GM19023 (cell line): ENCODE results near the gene CCDC169.
"Not testable (repeated sequence)": the region's sequence is repeated elsewhere in the genome, so short reads cannot be mapped to it uniquely, and the experiment has no call there.

Source experiments
- ATAC-seq: cut with Tn5 transposase; IDR thresholded peaks from one replicate; pipeline ENCODE4 v1.9.1; 2021; ENCODE audit warnings: mild to moderate bottlenecking, moderate library complexity; ENCODE audit not compliant: unreplicated experiment

The CCDC169 gene

DNA sequence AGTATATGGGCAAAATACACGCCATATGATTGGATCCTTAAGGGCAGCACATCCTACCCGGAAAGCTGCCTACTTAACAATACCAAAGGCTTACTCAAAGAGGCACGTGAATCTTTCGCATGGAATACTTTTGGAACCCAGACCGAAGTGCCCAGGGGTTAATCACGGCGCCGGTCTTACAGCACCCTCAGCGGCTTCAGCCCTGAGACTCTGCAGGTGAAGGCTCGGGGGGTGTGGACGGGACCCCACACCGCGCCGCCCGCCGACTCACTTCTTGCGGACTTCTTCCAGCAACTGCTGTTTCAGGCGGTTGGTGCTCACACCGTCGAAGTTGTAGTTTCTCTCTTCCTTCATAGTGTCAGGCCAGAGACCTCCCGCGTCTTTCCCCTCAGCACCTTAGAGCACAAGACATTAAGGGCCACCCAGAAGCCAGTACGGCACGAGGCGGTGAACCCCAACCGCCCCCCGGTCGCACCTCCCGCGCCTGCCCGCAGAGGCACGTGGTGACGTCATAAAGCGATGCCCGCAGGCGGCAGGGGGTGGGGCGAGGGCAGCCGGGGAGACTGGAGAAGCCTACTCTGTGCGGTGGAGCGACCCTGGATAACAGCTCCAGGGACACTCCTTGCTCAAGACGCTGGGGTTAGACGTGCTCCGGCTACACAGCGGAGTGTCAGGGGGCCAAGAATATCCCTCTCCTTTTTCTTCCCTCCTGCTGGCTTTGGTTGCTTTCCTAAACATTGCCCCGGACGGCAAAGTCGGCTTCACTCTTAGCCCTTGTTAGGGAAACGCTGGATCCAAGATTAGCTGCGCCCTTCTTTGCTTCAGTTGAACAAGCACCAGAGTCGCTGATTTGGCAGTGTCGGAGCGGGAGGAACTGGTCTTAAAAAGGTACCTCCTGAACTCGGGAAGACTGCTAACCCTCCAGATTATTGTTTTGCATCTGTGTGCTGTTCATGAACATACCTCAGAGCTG is at the start of gene CCDC169:
Gene CCDC169, minus strand, starts transcription at position 449 of the 973 bp plus-strand sequence. Its CDS starts 95 bp downstream, at position 354.
- ATAC-seq, result peak; percentile 75

GRCh38 chr13:36346222-36347083 is 48.8 kb upstream of the CCDC169 start, which contains the start of gene SPART:
TSS of gene SPART (minus strand) at chr13:36346394. CDS start at chr13:36335830, 10,564 bp downstream.
- ATAC-seq, result peak; percentile 95

DNA sequence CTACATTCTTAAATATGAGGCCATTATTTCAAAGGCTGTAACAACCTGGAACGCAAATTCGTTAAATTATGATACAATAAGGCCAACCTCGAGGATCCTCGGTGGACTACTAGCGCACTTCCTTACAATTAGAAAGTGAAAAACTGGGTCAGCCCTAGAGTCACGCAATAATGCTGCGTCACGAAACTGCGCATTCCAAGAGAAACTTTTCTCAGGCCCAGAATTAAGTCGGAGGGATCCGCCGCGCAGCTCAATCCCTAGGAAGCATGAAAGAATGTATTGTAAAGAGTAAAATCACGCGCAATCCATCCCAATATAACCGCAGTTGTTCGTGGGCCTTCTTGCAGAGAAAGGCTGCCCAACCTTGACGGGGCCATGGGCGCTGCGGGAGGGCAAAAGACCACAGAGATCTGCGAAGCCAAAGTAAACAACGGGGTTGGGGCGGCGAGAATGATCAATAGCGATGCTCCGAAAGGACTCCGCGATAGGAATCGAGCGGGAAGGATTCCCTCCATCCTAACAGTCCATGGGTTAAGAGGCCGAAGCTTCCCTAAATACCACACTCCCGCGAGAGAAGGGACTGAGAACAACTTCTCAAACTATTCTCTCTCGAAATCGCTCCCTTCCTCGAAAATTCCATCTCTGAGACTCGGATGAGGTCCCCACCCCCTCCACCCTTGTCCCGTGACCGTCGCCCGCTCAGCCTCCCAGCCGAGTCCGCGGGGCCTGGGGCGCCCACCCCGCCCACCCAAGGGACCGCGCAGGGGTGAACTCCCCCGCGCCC is 48.0 kb upstream of the CCDC169 start:
- ATAC-seq, result no peak

DNA sequence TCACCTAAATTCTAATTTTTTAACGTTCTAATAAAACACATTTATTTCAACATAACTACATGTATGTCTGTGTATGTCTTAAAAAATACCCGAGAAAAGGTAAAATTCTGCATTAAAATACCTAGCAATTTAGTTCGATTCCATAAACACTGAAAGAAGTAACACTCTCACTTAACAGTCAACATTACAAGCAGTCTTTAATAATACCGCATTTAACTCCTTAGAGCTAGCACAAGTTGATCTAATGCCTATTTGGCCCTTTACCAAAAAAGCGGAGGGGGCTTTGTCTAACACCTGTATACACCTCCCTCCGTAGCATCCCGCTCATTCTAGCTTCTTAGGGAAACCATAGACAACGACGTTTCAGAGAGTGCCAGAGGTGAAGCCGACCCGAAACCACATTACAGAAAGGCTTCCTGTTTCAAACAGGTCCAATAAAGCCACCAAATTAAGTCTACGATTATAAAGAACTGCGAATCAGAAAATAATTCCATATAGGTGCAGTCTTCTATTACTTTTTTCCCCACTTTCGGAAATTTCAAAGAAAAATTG is 47.3 kb upstream of the CCDC169 start:
- ATAC-seq, result no peak

- no peak for ATAC-seq
Measured at GRCh38 chr13:36344173-36344572, 46.6 kb upstream of the CCDC169 start.

DNA sequence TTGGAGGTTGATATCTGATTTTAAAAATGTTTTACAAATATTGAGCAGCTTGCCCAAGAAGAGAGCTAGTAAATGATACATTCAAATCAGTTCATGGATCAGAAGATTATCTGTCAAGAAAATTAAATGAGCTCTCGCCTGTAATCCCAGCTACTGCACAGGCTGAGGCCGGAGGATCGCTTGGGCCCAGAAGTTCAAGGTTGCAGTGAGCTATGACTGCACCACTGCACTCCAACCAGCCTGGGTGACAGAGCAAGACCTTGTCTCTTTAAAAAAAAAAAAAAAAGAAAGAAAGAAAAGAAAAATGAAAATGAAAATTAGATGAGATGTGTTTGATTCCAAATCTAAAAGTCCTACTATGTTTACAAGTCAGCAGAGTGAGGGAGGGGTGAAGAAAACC is 46.2 kb upstream of the CCDC169 start:
- no peak for ATAC-seq

DNA sequence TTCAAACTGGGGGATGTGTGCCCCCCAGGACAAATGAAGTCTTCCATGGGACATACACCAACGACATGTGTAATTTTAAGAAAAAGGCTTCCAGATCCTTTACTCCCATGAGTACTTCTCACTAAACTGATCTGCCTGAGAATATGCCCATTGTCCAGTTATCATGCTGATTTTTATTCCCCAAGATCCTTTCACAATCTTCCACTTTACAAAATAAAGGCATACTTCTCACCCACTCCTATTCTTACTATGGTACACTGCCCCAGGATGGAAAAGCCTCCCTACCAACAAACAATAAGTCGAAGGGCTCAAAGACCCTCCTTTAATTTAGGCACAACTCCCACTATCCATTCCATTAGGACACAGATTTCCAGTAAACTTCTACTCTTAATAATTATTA is 45.1 kb upstream of the CCDC169 start:
- no peak for ATAC-seq

- no peak for ATAC-seq
Measured at GRCh38 chr13:36341718-36342117, 44.1 kb upstream of the CCDC169 start.

GRCh38 chr13:36339600-36340155 is 42.1 kb upstream of the CCDC169 start:
- ATAC-seq, result no peak

DNA sequence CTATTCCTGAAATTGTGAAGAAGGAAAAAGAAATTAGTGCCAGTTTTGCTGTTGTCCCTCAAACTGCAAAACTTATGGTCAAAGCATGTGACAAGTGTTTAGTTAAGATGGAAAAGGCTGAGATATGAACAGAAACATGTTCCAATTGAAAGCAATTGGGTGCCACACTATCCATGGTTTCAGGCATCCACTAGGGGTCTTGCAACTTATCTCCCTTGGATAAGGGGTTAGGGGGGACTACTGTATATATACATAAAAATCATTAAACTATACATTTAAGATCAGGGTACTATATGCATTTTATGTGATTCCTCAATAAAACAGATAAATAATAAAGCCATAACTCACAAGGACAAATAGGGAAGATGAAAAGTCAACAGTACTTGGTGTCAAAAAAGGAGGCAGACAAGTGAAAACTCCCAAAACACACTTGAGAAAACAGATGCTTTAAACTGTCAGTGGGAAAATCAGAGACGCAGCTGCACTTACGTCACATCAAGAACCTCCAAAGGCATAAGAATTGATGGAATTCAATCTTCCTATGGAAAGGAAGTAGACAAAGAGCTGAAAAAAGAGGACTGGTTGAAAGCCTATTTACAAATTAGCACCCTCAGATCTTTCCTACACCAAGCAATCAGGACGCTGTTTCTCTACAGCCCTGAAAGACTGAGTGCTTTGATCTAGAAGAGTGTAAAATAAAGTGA is 40.5 kb upstream of the CCDC169 start:
- ATAC-seq, result no peak

- no peak for ATAC-seq
Measured at GRCh38 chr13:36332986-36333385, 35.4 kb upstream of the CCDC169 start.

DNA sequence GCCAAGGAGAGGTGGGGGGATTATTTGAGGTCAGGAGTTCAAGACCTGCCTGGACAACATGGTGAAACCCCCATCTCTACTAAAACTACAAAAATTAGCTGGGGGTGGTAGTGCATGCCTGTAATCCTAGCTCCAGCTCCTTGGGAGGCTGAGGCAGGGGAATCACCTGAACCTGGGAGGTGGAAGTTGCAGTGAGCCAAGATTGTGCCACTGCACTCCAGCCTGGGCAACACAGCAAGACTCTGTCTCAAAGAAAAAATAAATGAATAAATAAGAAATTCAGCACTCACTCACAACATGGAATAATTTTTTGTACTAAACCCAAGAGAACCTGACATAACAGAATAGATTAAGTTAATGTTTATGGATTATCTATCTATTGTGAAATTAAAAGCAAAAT is 34.6 kb upstream of the CCDC169 start:
- not testable (repeated sequence) for ATAC-seq

DNA sequence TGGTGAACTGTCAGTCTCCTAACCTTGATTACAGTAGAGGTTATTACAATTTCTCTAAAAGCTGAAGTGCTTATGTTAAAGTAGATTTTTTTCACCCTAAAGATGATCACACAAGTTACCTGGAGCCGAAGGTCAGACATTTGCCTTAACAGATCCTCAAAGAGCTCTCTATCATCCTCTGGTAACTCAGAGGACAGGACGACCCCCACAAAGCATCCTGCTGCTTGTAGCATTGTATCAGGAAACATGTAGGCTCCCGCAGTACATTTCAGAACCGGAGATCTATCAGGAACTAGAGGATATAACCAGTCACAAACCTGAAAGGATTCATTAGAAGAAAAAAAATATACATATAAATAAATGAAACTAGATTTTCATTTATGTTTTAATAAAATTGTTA is 33.7 kb upstream of the CCDC169 start:
- ATAC-seq, result no peak

DNA sequence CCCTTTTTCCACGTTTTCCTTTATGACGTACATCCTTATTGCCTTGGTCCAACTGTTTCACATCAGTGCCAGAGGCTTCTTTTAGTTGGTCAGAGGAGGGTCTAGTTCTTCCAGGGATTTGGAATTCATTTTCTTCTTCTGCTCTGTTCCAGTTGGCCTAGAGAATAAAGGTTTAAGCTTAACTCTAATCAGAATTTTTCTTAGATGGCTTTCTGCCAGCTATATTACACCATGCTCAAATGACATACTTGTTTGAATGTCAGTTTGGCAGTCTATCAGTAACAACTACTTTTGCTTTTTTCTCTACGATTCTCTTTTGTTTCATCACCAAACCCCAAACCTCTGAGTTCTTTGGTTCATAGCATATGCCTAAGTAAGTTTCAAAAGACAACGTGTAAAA is 31.7 kb upstream of the CCDC169 start:
- ATAC-seq, result no peak

- ATAC-seq, result no peak
Measured at GRCh38 chr13:36328821-36329220, 31.2 kb upstream of the CCDC169 start.

- ATAC-seq, result no peak
Measured at GRCh38 chr13:36325912-36326311, 28.3 kb upstream of the CCDC169 start.

- not testable (repeated sequence) for ATAC-seq
Measured at GRCh38 chr13:36324881-36325280, 27.3 kb upstream of the CCDC169 start.

DNA sequence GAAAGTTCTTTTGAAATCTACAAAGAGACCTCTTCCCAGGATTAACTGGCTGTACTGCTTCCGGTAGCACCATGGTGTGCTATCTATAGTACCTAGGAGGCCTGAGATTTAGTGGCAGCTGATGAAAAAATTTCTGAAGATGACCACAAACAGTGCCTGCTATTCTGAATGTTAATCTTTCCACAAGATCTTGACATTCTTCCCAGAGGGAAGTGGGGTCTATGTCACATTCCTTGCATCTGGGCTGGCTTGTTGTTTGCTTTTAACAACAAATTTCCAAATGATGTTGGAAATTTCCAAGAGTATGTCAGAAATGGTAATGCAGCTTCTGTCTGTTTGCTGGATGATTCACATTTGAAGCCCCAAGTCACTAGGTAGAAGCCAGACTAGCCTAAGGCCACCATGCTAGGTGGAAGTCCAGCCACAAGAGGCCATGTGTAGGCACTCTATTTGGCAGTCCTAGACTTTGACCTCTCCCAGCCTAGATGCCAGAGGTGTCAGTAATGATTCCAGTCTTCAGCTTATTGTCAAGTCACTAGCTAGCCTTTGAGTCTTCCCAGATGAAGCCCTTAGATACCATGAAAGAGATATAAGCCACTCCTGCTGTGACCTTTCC is 26.4 kb upstream of the CCDC169 start:
- no peak for ATAC-seq

DNA sequence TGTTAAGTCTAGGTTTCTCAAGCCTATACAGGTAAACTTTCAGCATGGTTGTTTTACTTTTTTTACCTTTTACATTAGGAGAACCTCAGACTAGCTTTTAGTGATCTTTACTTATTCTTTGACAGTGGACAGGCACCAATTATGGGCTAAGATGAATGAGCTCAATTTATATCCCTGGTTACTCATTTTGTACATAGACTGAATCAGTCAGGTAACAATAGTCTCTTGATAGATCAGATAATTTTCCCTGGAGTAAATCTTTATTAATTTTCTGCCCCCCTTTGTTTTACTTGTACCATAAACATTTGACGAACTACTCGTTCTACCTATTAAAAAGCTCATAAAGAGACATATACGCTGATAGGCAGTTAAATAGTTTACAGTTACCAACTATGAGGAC is 25.8 kb upstream of the CCDC169 start:
- no peak for ATAC-seq
